Activated effector memory CD4-positive, alpha-beta T cell treated with Interleukin-2 at 50 U/mL for 16 hours (primary cell): Measurements from ENCODE around the gene ADAMTS13.

Source experiments
- DNase-seq: peaks from one replicate; pipeline ENCODE4 v3.0.0-alpha.2; 2020

Gene ADAMTS13

DNA sequence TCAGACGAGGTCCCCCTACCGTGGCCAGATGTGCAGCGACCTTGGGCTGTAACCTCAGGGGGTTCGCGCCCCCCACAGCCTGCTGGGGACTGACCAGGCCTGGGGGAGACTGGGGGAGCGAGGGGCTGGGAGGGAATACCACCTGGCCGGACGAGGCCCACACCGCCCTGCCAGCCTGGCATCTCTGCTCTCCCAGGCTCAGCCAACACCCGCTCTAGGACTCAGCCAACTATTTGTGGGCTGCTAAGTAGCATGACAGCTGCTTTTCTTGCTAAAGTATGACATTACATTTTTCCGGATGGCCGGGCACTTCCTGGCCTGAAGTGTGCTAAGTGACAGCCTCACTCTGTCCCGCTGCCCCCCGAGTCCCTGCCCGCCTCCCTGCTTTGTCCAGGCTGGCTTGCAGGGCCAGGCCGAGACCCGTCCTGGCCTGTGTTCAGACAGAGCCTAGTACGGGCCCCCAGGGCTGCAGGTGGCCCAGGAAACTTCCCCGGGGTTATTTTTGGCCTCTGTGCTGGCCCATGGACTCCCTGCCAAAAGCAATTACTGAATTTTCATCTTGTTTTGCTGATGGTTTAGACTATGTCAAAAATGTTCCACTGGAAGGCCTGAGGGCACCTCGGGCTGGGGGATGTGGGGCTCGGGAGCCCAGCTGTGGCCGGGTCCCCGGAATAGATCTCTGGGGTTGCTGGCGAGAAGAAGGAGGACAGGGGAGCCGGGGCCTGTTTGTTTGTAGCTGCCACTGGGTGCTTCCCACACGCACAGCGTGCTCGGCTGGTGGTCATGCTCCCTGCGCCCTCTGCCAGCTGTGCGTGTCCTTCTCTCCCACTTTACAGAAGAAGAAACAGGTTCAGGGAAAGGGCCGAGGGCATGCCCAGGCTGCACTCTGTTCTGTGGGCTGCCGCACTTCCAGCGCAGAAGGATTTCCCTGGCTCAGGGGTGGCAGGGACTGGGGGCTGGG lies 70.2 kb downstream of the ADAMTS13 start:
- DNase-seq, result no peak

DNA sequence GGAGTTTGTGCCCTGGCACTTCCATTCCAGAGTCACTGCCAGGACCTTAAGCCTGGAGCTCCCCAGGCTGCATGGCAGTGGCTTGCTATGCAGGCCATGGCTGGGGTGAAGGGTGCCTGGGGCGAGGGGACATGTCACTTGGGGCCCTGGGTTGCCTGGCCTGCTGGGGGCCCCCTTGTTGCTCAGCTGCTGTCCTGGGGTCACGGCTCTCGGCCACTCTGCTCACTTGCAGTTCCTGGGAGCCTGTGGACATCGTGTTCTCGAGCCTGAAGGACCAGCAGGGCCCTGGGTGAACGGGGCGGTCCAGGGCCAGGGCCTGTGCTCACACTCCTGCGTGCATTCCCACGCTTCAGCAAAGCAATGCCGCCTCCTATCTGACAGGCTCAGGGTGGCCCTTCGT lies 71.3 kb downstream of the ADAMTS13 start:
- DNase-seq, result no peak

DNA sequence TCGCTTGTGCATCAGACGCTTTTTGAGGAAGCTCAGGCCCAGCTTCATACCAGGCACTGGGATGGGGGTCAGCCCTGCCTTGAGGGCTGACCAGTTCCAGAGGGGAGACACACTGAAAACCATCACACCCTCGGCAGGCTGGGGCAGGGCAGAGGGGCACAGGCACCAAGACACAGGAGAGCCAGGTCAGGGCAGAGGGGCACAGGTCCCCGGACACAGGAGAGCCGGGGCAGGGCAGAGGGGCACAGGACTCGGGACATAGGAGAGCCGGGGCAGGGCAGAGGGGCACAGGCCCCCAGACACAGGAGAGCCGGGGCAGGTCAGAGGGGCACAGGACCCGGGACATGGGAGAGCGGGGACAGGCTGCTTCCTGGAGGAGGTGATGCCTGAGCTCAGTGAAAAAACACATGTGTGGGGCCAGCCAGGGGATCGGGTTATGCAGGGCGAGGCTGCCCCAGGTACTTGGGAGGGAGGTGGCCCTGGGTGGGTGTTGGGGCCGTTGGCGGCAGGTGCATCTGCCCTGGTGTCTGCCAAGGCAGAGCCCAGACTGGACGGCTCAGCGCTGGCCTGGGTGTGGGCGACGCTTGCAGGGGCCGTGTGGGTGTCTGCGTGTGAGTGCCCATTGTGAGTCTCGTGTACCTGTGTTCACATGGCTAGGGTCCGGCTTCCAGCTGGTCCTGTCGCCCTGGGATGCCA lies 71.8 kb downstream of the ADAMTS13 start:
- no peak for DNase-seq

GRCh38 chr9:133494636-133495326 lies 72.6 kb downstream of the ADAMTS13 start:
- DNase-seq, result no peak

DNA sequence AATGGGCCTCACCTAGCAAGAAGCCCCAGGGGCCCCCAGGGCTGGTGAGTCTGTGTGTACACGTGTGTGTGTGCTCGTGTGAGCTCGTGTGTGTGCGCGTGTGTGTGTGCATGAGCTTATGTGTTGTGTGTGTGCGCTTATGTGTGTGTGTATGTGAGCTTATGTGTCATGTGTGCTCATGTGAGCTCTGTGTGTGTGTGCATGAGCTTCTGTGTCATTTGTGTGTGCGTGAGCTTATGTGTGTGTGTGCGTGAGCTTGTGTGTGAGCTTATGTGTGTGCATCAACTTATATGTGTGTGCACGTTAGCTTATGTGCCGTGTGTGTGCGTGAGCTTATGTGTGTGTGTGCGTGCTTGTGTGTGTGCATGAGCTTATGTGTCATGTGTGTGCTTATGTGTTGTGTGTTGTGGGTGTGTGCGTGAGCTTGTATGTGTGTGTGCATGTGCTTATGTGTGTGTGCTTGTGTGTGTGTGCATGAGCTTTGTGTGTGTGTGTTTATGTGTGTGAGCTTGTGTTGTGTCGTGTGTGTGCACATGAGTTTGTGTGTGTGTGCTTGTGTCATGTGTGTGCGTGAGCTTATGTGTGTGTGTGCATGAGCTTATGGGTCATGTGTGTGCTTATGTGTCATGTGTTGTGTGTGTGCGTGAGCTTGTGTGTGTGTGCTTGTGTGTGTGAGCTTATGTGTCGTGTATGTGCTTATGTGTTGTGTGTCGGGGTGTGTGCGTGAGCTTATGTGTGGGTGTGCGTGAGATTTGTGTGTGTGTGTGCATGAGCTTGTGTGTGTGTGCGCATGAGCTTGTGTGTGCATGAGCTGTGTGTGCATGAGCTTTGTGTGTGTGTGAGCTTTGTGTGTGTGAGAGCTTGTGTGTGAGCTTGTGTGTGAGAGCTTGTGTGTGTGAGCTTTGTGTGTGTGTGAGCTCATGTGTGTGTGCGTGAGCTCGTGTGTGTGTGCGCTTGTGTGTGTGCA lies 73.4 kb downstream of the ADAMTS13 start:
- no peak for DNase-seq

DNA sequence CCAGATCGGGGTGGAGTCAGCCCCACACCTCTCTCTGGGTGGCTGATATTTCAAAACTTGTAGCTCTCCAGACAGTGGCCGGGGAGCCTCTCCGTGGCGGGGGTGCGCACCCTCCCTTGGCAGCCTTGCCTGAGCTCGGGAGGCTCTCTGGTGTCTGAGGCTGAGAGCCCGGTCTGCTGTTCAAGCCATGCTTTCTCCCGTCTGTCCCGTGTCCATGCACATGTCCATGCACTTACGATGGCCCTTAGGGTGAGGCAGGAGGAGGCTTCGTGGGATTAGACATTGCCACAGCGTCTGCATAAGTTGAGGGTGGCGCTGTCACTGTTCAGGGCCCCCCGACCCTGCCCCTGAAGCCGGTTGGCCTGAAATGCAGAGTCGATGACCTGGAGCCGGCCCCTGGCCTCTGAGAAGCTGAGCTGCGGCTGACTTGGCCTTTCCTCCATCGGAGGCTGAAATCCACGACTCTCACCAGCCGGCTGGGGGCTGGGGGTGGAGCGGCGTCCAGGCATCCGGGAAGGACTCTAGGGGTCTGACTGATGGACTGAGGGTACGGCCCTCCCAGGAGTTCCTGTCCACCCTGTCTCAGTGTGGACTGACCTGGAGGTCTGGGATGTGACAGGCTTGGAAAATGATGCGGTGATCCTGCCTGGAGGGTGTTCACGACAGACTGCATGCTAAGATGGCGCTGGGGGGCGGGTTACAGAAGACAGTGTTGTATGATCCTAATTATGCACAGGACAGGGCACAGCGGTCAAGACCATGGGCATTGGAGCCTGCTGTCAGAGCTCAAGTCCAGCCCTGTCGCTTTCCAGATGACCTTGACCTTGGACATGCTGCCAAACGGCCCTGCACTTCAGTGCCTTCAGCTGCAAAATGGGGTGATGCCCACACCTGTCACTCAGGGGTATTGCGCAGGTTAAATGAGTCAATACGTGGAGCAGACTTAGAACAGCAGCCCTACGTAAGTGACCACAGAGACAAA lies 75.0 kb downstream of the ADAMTS13 start:
- no peak for DNase-seq

DNA sequence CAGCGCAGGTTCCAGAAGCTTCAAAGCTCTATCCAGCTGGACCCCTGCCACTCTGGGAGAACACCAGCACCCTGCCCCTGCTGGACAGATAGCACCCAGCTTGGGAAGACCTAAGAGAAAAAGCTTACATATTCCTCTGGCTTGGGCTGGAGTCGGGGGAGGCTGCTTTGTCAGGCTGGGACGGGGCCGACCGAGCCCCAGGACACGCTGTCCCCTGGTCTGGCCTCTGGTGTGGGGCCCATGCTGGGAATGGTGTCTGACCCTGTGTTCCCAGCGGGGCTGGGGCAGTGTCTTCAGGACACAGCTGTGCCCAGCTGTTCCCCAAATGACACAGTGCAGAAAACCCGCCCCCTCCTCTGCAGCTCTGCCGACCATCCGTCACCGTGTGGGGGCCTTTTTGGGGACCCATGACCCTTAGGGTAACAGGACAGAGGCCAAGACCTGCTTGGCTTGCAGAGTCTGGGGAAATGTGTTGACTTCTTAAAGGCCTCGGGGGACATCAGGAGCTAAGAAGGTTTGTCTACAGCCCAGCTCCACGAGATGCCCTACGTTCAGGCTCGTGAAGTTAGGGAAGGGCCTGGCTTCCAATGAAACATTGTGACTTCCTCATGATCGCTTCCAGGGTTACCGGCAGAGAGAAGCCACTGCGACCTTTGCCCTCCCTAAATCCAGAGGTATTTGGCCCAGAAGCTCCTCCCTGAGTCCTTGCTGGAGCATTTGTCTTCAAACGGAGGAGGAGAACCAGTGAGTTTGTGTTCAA lies 77.1 kb downstream of the ADAMTS13 start:
- no peak for DNase-seq

- DNase-seq, result no peak
Observed at GRCh38 chr9:133499892-133500270, 77.7 kb downstream of the ADAMTS13 start.

DNA sequence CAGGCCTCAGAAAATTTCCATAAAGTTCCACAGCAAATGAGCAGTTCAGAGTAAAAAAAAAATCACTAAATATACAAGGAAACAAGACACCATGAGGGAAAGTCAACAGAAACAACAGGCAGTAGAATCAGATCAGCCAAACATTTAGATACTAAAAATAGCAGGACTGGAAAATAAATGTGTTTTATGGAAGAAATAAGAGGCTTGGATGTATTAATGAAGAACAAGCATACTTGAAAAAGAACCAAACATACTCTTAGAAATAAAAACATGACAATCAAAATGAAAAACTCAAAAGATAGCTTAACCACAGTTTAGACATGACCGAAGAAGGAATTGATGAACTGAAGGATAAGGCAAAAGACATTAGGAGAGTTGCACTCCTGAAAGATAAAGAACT lies 79.9 kb downstream of the ADAMTS13 start:
- DNase-seq, result no peak

DNA sequence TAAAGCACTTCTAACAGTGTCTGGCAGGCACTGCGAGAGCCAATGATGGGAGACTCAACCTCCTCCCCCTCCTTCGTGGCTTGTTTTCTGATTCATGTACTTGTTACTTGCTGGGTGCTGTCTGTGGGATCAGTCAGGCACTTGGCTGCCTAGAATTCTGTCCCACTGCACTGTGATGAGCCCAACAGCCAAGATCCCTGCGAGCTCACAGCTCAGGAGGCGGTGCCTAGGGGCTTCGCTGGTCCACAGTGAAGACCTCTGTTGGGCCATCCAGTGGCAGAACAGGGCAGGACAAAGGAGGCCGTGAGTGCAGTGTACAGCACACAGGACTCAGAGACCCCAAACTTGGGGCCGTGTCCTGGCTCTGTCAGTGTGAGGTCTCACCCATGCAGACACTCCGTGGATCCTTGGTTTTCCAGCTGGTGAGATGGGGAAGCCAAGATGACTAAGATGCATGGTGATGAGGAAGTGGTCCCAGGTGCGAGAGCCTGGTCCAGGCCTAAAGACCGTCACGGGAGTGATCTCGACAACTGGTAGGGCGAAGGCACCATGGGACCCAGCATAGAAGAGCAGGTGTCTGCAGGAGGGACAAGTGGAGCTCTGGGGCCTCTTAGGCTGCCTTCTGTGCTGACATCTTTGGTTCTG lies 83.1 kb downstream of the ADAMTS13 start:
- DNase-seq, result no peak

GRCh38 chr9:133505901-133506652 lies 83.9 kb downstream of the ADAMTS13 start:
- DNase-seq, result no peak

- no peak for DNase-seq
Observed at GRCh38 chr9:133506653-133507038, 84.5 kb downstream of the ADAMTS13 start.

DNA sequence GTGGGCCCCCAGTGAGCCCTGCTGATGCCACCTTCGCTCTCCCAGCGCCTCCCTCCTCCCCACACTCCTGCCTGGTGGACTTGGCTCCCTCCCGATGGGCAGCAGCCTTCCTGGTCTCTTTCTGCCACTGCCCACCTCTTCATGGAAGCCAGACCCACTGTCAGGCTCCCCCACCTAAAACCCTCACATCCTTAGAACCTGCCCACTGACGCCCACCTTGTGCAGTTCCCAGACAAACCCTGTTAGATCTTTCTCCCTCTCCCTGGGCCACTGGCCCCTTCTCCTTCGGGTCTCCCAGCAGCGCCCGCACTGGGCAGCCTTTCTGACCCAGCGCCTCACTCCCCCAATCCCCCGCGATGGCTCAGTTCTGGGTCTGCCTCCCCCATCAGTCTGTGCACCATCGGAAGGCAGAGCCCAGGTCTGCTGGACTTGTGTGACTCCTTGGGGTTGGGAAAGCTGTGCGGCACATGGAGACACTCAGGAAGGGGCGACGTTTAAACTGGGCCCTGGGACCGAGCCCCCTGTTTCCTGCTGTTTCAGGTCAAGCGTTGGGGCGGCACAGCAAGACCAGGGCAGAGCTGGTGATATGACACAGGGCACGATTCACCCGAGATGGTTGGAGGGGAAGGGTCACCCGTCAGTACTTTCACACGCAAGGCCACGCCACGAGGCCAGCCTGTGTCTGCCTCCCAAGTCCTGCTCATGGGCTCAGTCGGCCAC lies 85.2 kb downstream of the ADAMTS13 start:
- no peak for DNase-seq

DNA sequence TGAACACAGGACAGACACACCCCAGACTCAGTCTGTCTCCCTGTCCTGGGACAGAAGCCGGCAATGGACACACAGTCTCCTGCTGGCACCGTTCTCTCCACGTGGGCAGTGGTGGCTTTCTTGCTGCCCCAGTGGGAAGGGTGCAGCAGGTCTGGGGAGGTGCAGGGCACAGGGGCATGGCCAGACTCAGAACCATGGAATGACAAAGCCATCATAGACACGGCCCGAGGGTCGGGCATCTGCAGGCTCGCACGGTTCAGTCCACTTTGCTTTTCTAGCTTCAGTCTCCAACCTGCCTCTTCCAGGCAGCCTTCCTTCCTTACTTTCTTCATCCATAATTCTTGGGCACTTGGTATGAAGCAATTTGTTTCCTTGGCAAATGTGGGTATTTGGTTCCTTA lies 85.9 kb downstream of the ADAMTS13 start:
- DNase-seq, result no peak
